ENCODE data around the gene THSD8.

GRCh38 chr19:12788682-12789097, 13.2 kb upstream of the THSD8 start:
- TF ChIP-seq, protein P1, sequence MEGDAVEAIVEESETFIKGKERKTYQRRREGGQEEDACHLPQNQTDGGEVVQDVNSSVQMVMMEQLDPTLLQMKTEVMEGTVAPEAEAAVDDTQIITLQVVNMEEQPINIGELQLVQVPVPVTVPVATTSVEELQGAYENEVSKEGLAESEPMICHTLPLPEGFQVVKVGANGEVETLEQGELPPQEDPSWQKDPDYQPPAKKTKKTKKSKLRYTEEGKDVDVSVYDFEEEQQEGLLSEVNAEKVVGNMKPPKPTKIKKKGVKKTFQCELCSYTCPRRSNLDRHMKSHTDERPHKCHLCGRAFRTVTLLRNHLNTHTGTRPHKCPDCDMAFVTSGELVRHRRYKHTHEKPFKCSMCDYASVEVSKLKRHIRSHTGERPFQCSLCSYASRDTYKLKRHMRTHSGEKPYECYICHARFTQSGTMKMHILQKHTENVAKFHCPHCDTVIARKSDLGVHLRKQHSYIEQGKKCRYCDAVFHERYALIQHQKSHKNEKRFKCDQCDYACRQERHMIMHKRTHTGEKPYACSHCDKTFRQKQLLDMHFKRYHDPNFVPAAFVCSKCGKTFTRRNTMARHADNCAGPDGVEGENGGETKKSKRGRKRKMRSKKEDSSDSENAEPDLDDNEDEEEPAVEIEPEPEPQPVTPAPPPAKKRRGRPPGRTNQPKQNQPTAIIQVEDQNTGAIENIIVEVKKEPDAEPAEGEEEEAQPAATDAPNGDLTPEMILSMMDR (conservative IDR thresholded peaks at IDR 0.05 in 1 of 2, IDR thresholded peaks at IDR 0.05 in 1 of 2; ENCODE audit: low read depth in 1 of 2, low read length in 2 of 2), result no peak
- TF ChIP-seq EZH2 (IDR thresholded peaks at IDR 0.05; ENCODE audit: low read length, missing control alignments), result no peak

All from fibroblast of lung (primary cell).